HL-60 (cell line): ENCODE measurements around the gene RAPGEF4.

Source experiments
- GABPA ChIP-seq: IDR thresholded peaks from 2 replicates; pipeline ENCODE4 v1.6.1; 2012; ENCODE audit warnings: low read depth
- POLR2AphosphoS5 ChIP-seq: IDR thresholded peaks from 2 replicates; pipeline ENCODE4 v1.6.1; 2012; ENCODE audit warnings: low read depth
- SPI1 ChIP-seq: IDR thresholded peaks from 2 replicates; pipeline ENCODE4 v1.6.1; 2012; ENCODE audit warnings: low read depth, mild to moderate bottlenecking, borderline replicate concordance
- TF ChIP-seq, protein P1 (sequence below): IDR thresholded peaks from one replicate; pipeline ENCODE4 v1.5.1; 2011; ENCODE audit warnings: low read length, control low read depth, inconsistent platforms; ENCODE audit not compliant: insufficient read depth

DNA sequence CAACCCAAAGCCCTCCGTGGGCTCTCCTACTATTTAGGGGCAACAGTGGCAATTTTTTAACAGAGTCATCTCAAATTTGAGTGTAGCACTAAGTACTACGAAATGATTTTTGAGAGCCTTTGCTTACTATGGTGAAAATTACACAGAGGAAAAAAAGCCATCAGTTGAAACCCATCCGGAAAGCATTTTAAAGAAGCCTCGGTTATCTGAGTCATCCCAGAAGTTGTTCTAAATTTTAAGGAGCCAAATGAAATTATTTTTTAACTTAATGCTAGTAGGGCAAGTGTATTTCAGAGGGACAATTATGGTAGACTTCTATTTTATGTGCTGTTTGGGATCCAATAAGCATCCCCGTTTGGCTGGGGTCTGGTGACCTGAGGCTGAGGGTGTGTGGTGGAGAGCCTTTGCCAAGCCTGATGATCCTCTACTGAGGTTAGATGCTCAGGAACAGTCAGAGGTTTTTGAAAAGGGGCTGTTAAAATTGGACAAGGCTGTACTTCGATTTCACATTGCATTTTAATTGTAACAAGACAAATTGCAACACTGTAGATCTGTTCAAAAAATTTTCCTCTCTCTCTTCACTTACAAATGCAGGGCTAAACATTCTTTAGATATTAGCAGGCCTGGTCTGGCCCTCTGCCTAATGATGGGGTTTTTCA, 47.0 kb downstream of the RAPGEF4 start:
- TF ChIP-seq POLR2AphosphoS5 (no peak), SPI1 (no peak), GABPA (no peak)
- TF ChIP-seq, protein P1, sequence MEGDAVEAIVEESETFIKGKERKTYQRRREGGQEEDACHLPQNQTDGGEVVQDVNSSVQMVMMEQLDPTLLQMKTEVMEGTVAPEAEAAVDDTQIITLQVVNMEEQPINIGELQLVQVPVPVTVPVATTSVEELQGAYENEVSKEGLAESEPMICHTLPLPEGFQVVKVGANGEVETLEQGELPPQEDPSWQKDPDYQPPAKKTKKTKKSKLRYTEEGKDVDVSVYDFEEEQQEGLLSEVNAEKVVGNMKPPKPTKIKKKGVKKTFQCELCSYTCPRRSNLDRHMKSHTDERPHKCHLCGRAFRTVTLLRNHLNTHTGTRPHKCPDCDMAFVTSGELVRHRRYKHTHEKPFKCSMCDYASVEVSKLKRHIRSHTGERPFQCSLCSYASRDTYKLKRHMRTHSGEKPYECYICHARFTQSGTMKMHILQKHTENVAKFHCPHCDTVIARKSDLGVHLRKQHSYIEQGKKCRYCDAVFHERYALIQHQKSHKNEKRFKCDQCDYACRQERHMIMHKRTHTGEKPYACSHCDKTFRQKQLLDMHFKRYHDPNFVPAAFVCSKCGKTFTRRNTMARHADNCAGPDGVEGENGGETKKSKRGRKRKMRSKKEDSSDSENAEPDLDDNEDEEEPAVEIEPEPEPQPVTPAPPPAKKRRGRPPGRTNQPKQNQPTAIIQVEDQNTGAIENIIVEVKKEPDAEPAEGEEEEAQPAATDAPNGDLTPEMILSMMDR, result no peak
